ENCODE results near the gene PATE4. TPM values are rescaled to one million over a fixed set of nuclear protein-coding genes. Genes with fewer than 3 reads are reported as not detected.

Gene PATE4
- total and polyA plus RNA-seq, 2 donors (not counting 1 experiment from before 2014, with no cell fraction given): not detected

- H3K9ac ChIP-seq (ENCODE audit: insufficient read depth, low read length): no peak overlapping the region
- H3K36me3 ChIP-seq (ENCODE audit: control insufficient read depth, insufficient read depth, low read length): no peaks in the 10 kb centered on the region
- TF ChIP-seq EZH2 (IDR thresholded peaks at IDR 0.05; ENCODE audit: low read length, missing control alignments) (no peak), CTCF (conservative IDR thresholded peaks at IDR 0.05 in 1 of 2, IDR thresholded peaks at IDR 0.05 in 1 of 2; ENCODE audit: low read depth in 1 of 2, low read length in 2 of 2) (no peak)
- H3K27ac ChIP-seq (ENCODE audit: insufficient read depth, low read length): no peak overlapping the region
- H2AFZ ChIP-seq (ENCODE audit: low read length): no peak overlapping the region
- no peak overlapping the region for H3K4me2 ChIP-seq (ENCODE audit: extremely low read depth, insufficient read depth, low read length)
- H3K4me3 ChIP-seq (replicated peaks in 1 of 4; ENCODE audit: control extremely low read depth in 1 of 4, insufficient read depth in 1 of 4, low read depth in 3 of 4, low read length in 4 of 4): no peak overlapping the region
- H3K4me1 ChIP-seq (ENCODE audit: control insufficient read depth, extremely low read depth, insufficient read depth, low read length): no peaks in the 10 kb centered on the region
- DNase-seq (ENCODE audit: low read depth in 2 of 2): peak in 1 of 2 donors; percentile 8
- H3K9me3 ChIP-seq (ENCODE audit: control insufficient read depth, insufficient read depth, low read depth, low read length): no peaks in the 10 kb centered on the region
- no peaks in the 10 kb centered on the region for H3K27me3 ChIP-seq (ENCODE audit: control insufficient read depth, insufficient read depth, low read length)
- H4K20me1 ChIP-seq (ENCODE audit: control insufficient read depth, extremely low read depth, insufficient read depth, low read length): no peaks in the 10 kb centered on the region
- no peaks in the 10 kb centered on the region for H3K79me2 ChIP-seq (ENCODE audit: control insufficient read depth, insufficient read depth, low read length)
These were observed 36.4 kb downstream of the PATE4 start for GRCh38 chr11:125869521-125869920.

- no peaks in the 10 kb centered on the region for H3K4me1 ChIP-seq (ENCODE audit: control insufficient read depth, extremely low read depth, insufficient read depth, low read length)
- no peak overlapping the region for H3K4me2 ChIP-seq (ENCODE audit: extremely low read depth, insufficient read depth, low read length)
- no peaks in the 10 kb centered on the region for H3K27me3 ChIP-seq (ENCODE audit: control insufficient read depth, insufficient read depth, low read length)
- H3K36me3 ChIP-seq (ENCODE audit: control insufficient read depth, insufficient read depth, low read length): no peaks in the 10 kb centered on the region
- no peak overlapping the region for H3K4me3 ChIP-seq (replicated peaks in 1 of 4; ENCODE audit: control extremely low read depth in 1 of 4, insufficient read depth in 1 of 4, low read depth in 3 of 4, low read length in 4 of 4)
- no peaks in the 10 kb centered on the region for H3K79me2 ChIP-seq (ENCODE audit: control insufficient read depth, insufficient read depth, low read length)
- H2AFZ ChIP-seq (ENCODE audit: low read length): no peak overlapping the region
- no peak overlapping the region for H3K27ac ChIP-seq (ENCODE audit: insufficient read depth, low read length)
- DNase-seq (ENCODE audit: low read depth in 2 of 2): peak; percentile 22 to 34
- no peaks in the 10 kb centered on the region for H3K9me3 ChIP-seq (ENCODE audit: control insufficient read depth, insufficient read depth, low read depth, low read length)
- TF ChIP-seq EZH2 (IDR thresholded peaks at IDR 0.05; ENCODE audit: low read length, missing control alignments) (no peak), CTCF (conservative IDR thresholded peaks at IDR 0.05 in 1 of 2, IDR thresholded peaks at IDR 0.05 in 1 of 2; ENCODE audit: low read depth in 1 of 2, low read length in 2 of 2) (peak; percentile 53 to 75)
- no peaks in the 10 kb centered on the region for H4K20me1 ChIP-seq (ENCODE audit: control insufficient read depth, extremely low read depth, insufficient read depth, low read length)
- no peak overlapping the region for H3K9ac ChIP-seq (ENCODE audit: insufficient read depth, low read length)
These were observed 38.4 kb downstream of the PATE4 start for GRCh38 chr11:125871391-125872137.

- Histone ChIP-seq H3K9ac (ENCODE audit: insufficient read depth, low read length) (no peak overlapping the region), H3K4me2 (ENCODE audit: extremely low read depth, insufficient read depth, low read length) (no peak overlapping the region), H3K27me3 (ENCODE audit: control insufficient read depth, insufficient read depth, low read length) (no peaks in the 10 kb centered on the region), H3K36me3 (ENCODE audit: control insufficient read depth, insufficient read depth, low read length) (no peaks in the 10 kb centered on the region), H3K4me3 (replicated peaks in 1 of 4; ENCODE audit: control extremely low read depth in 1 of 4, insufficient read depth in 1 of 4, low read depth in 3 of 4, low read length in 4 of 4) (no peak overlapping the region), H2AFZ (ENCODE audit: low read length) (no peak overlapping the region), H3K79me2 (ENCODE audit: control insufficient read depth, insufficient read depth, low read length) (no peaks in the 10 kb centered on the region), H3K4me1 (ENCODE audit: control insufficient read depth, extremely low read depth, insufficient read depth, low read length) (no peaks in the 10 kb centered on the region), H3K9me3 (ENCODE audit: control insufficient read depth, insufficient read depth, low read depth, low read length) (no peaks in the 10 kb centered on the region), H3K27ac (ENCODE audit: insufficient read depth, low read length) (no peak overlapping the region), H4K20me1 (ENCODE audit: control insufficient read depth, extremely low read depth, insufficient read depth, low read length) (no peaks in the 10 kb centered on the region)
- TF ChIP-seq CTCF (conservative IDR thresholded peaks at IDR 0.05 in 1 of 2, IDR thresholded peaks at IDR 0.05 in 1 of 2; ENCODE audit: low read depth in 1 of 2, low read length in 2 of 2) (no peak), EZH2 (IDR thresholded peaks at IDR 0.05; ENCODE audit: low read length, missing control alignments) (no peak)
- DNase-seq (ENCODE audit: low read depth in 2 of 2): no peak
These were observed 39.0 kb downstream of the PATE4 start for GRCh38 chr11:125872138-125872491.
